Mucosa of stomach (tissue), 1 donor: ENCODE data around the gene SLC6A13.
A peak's percentile ranks its signal among the peaks of the same experiment; 100 is the strongest.
"Not testable (repeated sequence)": the region's sequence is repeated elsewhere in the genome, so short reads cannot be mapped to it uniquely, and the experiment has no call there.

Experiments used
- H3K27me3 ChIP-seq: one replicate; pipeline ENCODE4 v1.7.0; 2013; ENCODE audit warnings: mild to moderate bottlenecking, low read length; ENCODE audit not compliant: control insufficient read depth, insufficient read depth
- H3K36me3 ChIP-seq: one replicate; pipeline ENCODE4 v1.7.0; 2013; ENCODE audit warnings: low read length; ENCODE audit not compliant: control insufficient read depth, insufficient read depth
- H3K4me1 ChIP-seq: one replicate; pipeline ENCODE4 v1.7.0; 2013; ENCODE audit warnings: mild to moderate bottlenecking, low read length; ENCODE audit not compliant: control insufficient read depth, insufficient read depth
- H3K4me3 ChIP-seq: one replicate; pipeline ENCODE4 v1.7.0; 2013; ENCODE audit warnings: low read length
- H3K9ac ChIP-seq: one replicate; pipeline ENCODE4 v1.7.0; 2013; ENCODE audit warnings: mild to moderate bottlenecking, low read length, moderate library complexity
- H3K9me3 ChIP-seq: one replicate; pipeline ENCODE4 v1.7.0; 2013; ENCODE audit warnings: mild to moderate bottlenecking, low read length, moderate library complexity; ENCODE audit not compliant: control insufficient read depth
- donor health status: Pancreatic carcinoma.

SLC6A13 gene

GRCh38 chr12:188910-189621 is 73.6 kb downstream of the SLC6A13 start:
- no peaks in the 10 kb centered on the region for H3K36me3 ChIP-seq
- H3K27me3 ChIP-seq: peaks cover 25% of the 10 kb centered on the region
- H3K4me3 ChIP-seq: peak overlapping the region; percentile 8
- peak overlapping the region; percentile 47 for H3K9ac ChIP-seq
- no peaks in the 10 kb centered on the region for H3K9me3 ChIP-seq
- H3K4me1 ChIP-seq: peaks cover 6% of the 10 kb centered on the region

DNA sequence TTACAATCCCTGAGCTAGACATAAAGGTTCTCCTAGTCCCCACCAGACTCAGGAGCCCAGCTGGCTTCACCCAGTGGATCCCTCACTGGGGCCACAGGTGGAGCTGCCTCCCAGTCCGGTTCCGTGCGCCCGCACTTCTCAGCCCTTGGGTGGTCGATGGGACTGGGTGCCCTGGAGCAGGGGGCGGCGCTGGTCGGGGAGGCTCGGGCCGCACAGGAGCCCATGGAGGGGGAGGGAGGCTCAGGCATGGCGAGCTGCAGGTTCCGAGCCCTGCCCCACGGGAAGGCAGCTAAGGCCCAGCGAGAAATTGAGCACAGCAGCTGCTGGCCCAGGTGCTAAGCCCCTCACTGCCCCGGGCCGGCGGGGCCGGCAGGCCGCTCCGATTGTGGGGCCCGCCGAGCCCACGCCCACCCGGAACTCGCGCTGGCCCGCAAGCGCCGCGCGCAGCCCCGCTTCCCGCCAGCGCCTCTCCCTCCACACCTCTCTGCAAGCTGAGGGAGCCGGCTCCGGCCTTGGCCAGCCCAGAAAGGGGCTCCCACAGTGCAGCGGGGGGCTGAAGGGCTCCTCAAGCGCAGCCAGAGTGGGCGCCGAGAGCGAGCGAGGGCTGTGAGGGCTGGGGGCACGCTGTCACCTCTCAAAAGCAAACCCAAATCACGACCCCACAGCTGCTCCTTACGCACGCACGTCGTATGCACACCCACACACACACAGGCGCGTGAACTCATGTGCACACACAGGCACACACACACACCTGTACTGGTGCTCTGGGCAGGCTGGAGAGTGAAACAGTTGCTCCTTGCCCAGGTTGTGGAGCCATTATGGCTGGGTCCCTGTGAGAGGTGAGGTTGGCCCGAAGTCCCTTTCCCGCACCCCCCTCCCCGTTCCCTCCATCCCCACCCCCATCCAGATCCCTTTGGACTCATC is 74.4 kb downstream of the SLC6A13 start:
- not testable (repeated sequence) for H3K4me1 ChIP-seq, H3K9ac ChIP-seq, H3K9me3 ChIP-seq, H3K36me3 ChIP-seq
- H3K4me3 ChIP-seq: peak overlapping the region; percentile 8
- H3K27me3 ChIP-seq: peaks cover 25% of the 10 kb centered on the region

- Histone ChIP-seq H3K9ac (no peak overlapping the region), H3K4me1 (peaks cover 11% of the 10 kb centered on the region), H3K36me3 (no peaks in the 10 kb centered on the region), H3K9me3 (no peaks in the 10 kb centered on the region), H3K27me3 (peaks cover 23% of the 10 kb centered on the region), H3K4me3 (no peak overlapping the region)
Measured at GRCh38 chr12:186006-186625, 76.5 kb downstream of the SLC6A13 start.

- peaks cover 17% of the 10 kb centered on the region for H3K27me3 ChIP-seq
- no peak overlapping the region for H3K9ac ChIP-seq
Measured at GRCh38 chr12:185576-185955, 77.1 kb downstream of the SLC6A13 start.

DNA sequence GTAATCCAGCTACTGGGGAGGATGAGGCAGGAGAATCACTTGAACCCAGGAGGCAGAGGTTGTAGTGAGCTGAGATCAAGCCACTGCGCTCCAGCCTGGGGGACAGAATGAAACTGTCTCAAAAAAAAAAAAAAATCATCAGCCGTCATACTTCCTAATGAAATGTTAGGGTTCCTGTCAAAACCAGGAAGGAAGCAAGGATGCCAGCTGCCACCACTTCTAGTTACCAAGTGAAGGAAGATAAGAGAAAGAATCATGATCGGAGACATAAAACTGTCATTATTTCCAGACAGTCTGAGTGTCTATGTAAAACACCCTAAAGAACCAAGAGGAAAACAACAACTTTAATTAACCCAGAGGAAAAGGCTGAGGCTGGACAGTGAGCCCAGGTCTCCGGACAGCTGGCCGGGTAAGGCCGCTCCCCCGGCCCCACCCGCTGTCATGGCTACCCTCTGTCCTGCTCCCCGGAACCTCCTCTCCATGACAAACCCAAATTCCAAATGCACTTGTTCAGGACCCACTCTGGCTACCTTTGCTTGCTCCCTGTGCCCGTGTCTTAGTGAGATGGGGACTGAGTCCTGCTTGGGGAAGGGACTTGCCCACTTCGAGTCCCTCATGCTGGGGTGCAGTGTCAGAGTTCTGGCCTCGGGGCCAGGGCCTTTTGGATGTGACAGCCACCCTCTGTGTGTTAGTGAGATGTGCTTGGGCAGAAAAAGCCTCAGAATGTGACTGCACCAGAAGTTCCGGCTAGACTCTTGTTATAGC is 77.6 kb downstream of the SLC6A13 start:
- H3K9ac ChIP-seq: no peak overlapping the region
- peaks cover 11% of the 10 kb centered on the region for H3K4me1 ChIP-seq
- no peaks in the 10 kb centered on the region for H3K9me3 ChIP-seq

More at GRCh38 chr12:185576-185955, 77.1 kb downstream of the SLC6A13 start:
- peaks cover 11% of the 10 kb centered on the region for H3K4me1 ChIP-seq
- no peak overlapping the region for H3K4me3 ChIP-seq
- H3K36me3 ChIP-seq: no peaks in the 10 kb centered on the region
- no peaks in the 10 kb centered on the region for H3K9me3 ChIP-seq

DNA sequence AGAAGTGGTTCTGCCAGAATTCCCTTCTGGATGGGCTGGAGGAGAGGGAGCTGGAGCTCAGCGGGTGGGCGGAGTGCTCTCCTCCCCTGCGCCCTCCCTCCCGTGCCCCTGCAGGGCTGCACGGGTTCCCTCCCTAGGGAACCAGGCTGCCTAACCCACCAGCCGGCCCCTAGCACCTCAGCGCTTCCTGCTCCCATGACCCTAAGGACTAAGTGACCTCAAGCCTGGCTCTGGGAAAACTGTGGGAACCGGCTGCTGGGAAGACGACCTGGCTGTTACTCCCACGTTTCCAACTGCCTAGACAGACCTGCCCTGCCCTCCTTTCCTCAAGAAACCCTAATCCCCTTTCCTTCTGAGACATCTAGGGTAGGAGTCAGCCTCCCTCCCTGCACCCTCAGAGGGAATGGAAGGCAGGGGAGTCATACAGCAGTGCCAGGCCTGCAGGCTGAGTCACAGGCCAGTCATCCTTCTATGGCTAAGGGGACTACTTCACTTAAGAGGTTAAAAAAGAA is 80.2 kb downstream of the SLC6A13 start:
- H3K27me3 ChIP-seq: peaks cover 15% of the 10 kb centered on the region

More for the DNA sequence above, 77.6 kb downstream of the SLC6A13 start:
- H3K4me3 ChIP-seq: no peak overlapping the region
- H3K36me3 ChIP-seq: no peaks in the 10 kb centered on the region
- peaks cover 14% of the 10 kb centered on the region for H3K27me3 ChIP-seq

GRCh38 chr12:181921-182320 is 80.7 kb downstream of the SLC6A13 start:
- Histone ChIP-seq H3K9me3 (no peaks in the 10 kb centered on the region), H3K4me3 (no peak overlapping the region), H3K27me3 (peaks cover 15% of the 10 kb centered on the region), H3K36me3 (no peaks in the 10 kb centered on the region), H3K4me1 (peaks cover 8% of the 10 kb centered on the region), H3K9ac (no peak overlapping the region)

More for the DNA sequence above, 80.2 kb downstream of the SLC6A13 start:
- H3K9ac ChIP-seq: no peak overlapping the region
- H3K36me3 ChIP-seq: no peaks in the 10 kb centered on the region
- no peaks in the 10 kb centered on the region for H3K9me3 ChIP-seq
- no peak overlapping the region for H3K4me3 ChIP-seq
- H3K4me1 ChIP-seq: peaks cover 5% of the 10 kb centered on the region

- no peaks in the 10 kb centered on the region for H3K36me3 ChIP-seq
- H3K27me3 ChIP-seq: peaks cover 15% of the 10 kb centered on the region
- no peaks in the 10 kb centered on the region for H3K9me3 ChIP-seq
- peaks cover 22% of the 10 kb centered on the region for H3K4me1 ChIP-seq
- no peak overlapping the region for H3K4me3 ChIP-seq
- H3K9ac ChIP-seq: no peak overlapping the region
Measured at GRCh38 chr12:180445-180844, 82.2 kb downstream of the SLC6A13 start.

- H3K36me3 ChIP-seq: no peaks in the 10 kb centered on the region
- peaks cover 15% of the 10 kb centered on the region for H3K27me3 ChIP-seq
- H3K4me3 ChIP-seq: no peak overlapping the region
- no peaks in the 10 kb centered on the region for H3K9me3 ChIP-seq
- H3K9ac ChIP-seq: no peak overlapping the region
- peaks cover 22% of the 10 kb centered on the region for H3K4me1 ChIP-seq
Measured at GRCh38 chr12:179885-180284, 82.8 kb downstream of the SLC6A13 start.

GRCh38 chr12:179131-179884 is 83.3 kb downstream of the SLC6A13 start:
- no peaks in the 10 kb centered on the region for H3K36me3 ChIP-seq
- peaks cover 15% of the 10 kb centered on the region for H3K27me3 ChIP-seq
- no peaks in the 10 kb centered on the region for H3K9me3 ChIP-seq
- peaks cover 22% of the 10 kb centered on the region for H3K4me1 ChIP-seq
- H3K9ac ChIP-seq: no peak overlapping the region
- no peak overlapping the region for H3K4me3 ChIP-seq

GRCh38 chr12:178829-179109 is 83.9 kb downstream of the SLC6A13 start:
- Histone ChIP-seq H3K27me3 (peaks cover 20% of the 10 kb centered on the region), H3K4me1 (peaks cover 25% of the 10 kb centered on the region)

More at GRCh38 chr12:178829-179109, 83.9 kb downstream of the SLC6A13 start:
- Histone ChIP-seq H3K9me3 (no peaks in the 10 kb centered on the region), H3K36me3 (no peaks in the 10 kb centered on the region), H3K4me3 (no peak overlapping the region), H3K9ac (no peak overlapping the region)
